ENCODE results near the gene EFNA3.
A peak's percentile ranks its signal among the peaks of the same experiment; 100 is the strongest.

EFNA3 gene

DNA sequence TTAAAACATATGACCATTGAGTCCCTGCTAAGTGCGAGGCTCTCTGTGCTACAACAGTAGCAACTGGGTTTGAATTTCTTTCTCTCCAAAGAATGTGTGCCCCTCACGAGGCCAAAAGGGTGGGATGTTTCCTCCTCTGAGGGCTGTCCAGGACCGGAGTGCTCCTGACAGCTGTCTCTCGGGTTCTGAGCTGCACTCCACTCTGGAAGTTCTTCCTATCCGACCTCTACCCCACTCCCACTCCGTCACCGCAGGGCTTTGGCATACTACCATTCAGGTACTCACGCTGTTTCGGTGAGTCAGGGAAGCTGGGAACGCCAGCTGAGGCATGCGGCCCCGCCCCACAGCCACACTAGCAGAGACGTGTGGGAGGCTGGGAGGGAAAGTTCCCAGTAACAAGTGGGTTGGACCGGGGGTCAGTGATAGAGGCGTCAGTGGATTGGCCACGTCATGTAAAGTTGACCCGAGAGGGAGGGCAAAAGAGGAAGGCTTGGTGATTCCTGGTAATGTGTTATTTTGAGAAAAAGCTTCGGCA is 56.3 kb downstream of the EFNA3 start:
- DNase-seq: peak; percentile 87

DNA sequence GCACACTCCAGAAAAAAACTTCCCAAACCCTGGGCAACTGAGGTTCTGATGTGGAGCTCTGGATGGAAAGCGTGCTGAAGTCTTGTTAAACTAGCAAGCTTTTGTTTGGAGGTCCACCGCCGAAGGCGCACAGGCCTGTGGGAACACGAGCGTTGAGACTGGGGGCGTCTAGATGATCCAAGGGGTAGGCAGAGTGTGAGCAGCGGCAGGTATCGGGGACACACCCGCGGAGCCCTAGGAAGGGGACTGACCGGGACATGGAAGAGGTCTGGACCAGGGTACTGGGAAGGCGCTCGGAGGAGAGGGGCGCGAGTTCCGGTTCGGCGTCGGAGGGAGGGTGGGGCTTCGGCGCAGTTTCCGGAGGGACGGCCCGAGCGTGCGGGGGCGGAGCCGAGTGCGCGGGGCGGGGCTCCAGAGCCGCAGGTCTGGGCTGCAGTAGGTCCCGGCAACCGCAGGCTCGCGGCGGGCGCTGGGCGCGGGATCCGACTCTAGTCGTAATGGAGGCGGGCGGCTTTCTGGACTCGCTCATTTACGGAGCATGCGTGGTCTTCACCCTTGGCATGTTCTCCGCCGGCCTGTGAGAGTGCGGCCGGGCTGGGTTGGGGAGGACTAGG is 56.9 kb downstream of the EFNA3 start, which contains the start of gene SLC50A1:
Gene SLC50A1, plus strand, starts transcription at position 438 of the 614 bp plus-strand sequence. Its CDS starts 60 bp downstream, at position 498.
- peak; percentile 93 for DNase-seq

GRCh38 chr1:155136748-155137147 is 58.1 kb downstream of the EFNA3 start:
- peak; percentile 77 for DNase-seq

All from hematopoietic multipotent progenitor cell treated with erythropoietin and hydrocortisone succinate and interleukin-3 and kit ligand, for 6 days (in vitro differentiated cells).